Stimulated activated CD8-positive, alpha-beta memory T cell treated with anti-CD3 and anti-CD28 coated beads, Interleukin-15, amount 100 ng/mL, for 48 hours (primary cell): ENCODE data around the gene PSRC1.

Experiments used
- DNase-seq, 2 donors: peaks; one replicate each; pipeline ENCODE4 v3.0.0-alpha.2; 2020; ENCODE audit warnings: low read depth in 2 of 2

The PSRC1 gene

DNA sequence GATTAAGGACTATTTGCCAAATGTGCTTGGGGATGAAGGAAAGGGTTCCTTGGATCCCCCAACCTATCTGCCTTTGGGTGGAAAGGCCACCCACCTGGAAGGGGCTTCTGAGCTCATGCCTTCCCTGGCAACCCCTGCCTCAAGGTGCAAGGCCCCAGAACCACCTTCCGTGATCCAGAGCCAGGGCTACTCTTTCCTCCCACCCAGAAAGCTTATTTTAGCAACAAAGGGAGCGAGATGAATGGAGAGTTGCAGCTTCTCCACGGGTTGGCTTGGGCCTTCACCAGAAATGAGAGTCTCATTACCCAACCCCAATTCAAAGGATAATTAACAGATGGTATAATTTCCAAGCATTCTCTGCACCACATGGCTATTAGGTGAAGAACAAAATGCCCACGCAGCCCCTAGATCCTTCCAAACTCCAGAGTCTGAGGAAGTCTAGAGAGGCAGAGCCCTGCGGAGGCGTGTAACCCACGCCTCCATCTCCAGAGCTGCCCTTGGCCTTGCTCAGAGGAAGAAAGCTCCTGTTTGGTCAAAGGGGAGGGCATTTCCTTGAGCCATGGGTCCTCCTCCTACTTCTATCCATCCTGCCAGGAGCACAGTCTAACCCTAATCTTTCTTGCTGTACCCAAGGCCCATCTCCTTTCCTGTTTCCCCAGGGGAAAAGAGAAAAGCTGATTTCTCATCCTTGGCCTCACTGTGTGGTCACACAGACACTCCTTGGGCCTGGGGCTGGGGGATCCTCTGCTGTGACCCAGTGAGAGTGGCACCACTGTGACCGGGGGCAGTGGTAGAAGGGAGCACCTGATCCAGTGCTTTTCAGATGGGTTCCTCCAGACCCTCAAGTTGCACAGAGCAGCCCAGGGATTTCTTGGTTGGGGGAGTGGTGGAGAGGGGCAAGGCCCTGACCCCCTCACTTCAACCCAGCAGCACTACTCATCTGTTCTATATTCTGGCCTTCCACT, 35.3 kb downstream of the PSRC1 start:
- DNase-seq = no peak

DNA sequence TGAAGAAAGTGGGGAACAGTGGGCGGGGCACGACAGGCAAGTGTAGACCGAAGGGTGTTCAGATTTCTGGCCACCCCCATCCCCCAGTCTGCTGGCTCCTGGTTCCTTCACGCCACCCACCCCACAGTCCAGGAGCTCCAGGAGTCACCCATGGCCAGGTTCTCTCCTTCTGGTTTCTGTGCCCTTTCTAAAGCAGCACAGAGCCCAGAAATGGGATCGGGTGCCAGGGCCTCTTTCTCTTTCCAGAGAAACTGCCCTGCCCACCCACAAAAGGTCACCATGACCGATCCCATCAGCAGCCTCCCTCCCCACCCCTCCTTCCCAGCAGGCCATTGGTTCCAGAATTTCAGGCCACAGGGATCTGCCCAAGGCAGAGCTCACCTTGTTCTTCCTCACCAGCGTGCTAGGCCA, 36.8 kb downstream of the PSRC1 start:
- no peak for DNase-seq

DNA sequence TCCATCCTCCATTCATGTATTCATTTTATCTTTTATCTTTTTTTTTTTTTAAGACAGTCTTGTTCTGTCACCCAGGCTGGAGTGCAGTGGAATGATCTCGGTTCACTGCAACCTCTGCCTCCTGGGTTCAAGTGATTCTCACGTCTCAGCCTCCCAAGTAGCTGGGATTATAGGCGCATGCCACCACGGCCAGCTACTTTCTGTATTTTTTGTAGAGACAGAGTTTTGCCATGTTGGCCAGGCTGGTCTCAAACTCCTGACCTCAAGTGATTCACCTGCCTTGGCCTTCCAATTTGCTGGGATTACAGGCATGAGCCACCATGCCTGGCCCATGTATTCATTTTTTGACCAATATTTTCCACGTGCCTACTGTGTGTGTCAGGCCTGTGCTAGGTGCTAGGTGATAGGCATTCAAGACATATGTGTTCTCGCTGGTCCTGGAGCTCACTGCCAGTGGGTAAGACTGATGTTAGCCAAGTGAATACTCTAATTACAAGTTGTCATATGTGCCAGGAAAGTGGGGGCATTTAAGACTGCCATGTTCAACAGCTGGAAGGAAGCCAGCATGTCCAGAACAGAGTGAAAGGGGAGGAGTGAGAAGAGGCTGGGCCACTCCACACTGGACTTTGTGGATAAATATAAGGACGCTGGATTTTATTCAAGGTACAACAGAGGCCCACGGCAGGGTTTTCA, 38.9 kb downstream of the PSRC1 start:
- no peak for DNase-seq

DNA sequence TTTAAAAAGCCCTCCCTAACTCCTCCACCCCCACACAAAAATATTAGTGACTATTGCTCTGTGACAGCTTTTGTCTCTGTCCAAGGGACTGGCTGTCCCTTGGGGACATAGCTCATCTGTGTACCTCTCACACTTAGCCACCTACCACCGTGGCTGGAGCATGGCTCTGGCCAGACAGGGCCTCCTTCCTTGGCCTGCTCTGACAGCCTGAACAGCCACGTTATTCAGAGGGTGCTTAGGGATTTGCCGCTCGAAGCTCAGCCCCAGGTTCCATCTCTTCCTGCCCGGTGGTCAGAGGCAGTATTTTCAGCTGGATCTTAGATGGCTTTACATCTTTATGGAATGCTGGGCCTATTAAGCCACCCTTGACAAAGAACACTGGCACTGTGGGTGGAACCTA, 39.7 kb downstream of the PSRC1 start:
- DNase-seq = no peak

DNA sequence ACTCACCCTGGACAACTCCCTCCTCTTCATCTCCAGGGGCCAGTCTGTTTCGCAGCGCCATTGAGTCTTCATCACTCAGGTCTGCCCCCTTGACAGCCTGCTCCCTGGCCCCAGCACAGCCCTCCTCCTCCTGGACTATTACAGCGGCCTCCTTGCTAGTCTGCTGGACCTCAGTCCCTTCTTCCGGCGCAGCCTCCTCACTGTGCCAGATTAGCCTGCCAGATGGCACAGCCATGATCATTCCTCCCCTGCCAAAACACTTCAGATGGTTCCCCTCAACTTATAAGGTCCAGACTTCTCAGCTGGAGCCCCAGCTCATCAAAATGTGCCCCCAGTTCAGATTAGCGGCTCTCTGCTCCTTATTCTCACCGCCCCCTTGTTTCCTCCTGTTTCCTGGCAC, 40.6 kb downstream of the PSRC1 start:
- no peak for DNase-seq

DNA sequence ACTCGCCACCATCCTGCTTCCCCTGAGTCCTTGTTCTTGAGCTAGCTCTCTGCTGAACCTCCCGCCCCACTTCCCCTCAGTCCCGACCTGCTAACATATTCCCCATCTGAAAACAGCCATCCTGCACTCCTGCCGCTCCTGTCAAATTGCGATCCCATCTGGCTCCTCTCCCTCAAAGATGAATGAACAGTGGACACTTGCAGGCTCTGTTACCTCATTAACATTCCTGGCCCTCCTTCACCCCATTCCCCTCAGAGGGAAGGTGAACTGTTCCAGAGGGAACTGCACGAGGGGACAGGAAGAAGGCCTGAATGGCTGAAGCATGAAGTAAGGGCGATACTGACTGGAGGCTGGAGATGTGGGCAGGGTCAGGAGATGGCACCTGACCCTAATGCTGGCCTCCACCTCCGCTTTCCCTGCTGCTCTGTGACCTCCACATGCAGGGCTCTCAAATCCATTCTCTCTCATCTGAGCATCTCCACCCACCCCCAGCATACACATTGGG, 41.1 kb downstream of the PSRC1 start:
- no peak for DNase-seq

DNA sequence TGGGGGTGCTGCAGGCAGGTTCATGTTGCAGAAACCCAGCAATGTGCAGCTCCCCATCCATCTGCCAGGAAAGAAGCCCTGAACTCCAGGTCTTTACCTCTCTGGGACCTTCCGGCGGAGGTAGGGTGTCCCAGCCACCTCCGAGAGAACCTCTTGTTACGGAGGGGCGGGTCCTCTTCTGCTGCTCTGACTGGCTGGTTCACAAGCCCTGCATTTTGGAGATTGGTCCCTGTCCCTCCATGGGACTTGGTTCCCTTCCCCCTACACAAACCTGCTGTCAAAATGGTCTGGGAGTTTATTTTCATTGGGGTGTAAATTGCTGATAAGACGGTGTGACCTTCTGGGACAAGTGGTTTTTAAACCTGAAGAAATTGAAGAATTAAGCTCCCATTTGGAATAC, 41.6 kb downstream of the PSRC1 start:
- DNase-seq = no peak

DNA sequence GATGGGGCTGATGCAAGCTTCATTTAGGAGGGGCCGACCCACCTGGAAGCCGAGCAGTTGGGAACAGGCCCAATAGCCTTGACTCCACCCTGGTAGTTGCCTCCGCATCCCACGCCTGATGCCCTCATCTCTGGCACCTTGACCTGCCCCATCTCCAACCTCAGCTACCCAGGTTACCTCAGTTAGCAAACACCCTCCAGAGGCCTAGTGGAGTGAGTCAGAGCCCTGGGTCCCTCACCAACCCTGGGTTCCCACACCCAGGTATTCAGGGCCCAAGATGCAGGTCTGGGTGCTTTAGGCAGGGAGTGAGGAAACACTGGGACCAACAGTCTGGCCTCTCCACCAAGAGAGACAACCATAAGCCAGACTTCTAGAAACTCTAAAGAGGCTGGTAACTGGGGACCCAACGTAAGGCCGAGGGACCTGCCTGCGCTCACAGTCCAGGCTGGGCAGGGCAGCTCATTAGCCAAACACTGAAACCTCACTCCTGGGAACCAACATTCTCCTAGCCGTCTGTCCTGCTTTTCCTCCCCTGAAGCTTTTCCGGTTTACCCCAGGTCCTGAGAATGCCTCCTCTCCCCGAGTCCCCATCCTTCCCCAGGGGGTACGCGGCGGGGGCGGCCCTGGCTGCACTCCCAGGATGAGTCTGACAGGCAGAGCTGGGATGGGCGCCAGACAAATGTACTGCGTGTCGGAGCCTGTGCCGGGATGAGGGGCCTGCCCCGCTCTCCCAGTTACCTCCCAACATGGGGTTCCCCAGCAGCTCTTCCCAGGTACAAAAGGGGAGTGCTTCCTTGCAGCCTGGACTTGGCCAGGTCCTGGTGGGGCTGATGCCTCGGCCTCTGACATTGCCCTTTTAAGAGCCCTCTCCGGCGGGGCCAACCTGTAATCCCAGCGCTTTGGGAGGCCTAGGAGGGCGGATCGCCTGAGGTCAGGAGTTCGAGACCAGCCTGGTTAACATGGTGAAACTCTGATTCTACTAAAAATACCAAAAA, 42.5 kb downstream of the PSRC1 start:
- DNase-seq = no peak

DNA sequence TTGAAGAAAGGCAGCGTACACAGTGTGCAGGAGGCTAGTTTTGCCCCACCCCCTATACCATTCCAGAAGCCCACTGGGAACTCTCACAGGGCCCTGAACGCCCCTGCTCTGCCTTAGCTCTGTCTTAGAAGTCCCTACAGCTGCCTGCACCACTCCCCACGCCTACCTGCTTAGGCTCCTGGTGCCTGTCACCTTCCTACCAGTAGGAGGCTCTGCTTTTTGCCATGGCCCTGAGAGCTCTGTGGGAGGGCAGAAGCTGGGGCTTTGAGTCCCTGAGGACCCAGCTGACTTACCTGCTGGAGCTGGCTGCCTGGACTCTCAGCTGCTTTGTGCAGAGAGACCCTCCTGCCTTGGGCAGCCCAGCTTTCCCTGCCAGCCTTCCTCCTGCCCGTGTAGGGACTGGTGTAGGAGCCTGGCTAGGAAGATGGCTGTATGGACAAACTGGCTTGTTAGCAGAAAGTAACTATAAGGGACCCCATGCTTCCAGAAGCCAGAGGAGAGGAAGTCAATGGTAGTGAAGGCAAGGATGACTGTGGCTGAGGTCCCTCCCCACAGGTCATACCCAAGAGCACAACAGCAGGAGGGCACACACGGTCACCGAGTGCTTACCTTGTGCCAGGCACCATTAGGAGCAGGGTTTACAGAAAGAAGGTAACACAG, 43.4 kb downstream of the PSRC1 start:
- DNase-seq = no peak

DNA sequence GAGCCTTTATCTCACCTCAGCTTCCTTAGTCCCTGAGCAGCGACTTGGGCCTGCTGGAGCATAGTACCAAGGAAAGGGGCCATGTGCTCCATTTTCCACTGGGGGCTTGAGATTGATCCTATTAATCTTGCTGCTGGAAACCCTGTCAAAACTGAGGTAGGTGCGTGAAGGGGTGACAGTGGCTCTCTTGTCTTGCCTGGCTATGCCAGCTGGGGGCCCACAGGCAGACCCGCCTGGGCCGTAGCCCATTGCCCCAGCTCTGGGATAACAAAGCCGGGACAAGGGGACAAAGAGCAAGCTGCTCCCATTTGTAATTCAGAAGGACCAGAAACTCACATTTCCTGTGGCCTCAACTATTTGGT, 43.9 kb downstream of the PSRC1 start:
- DNase-seq = no peak

DNA sequence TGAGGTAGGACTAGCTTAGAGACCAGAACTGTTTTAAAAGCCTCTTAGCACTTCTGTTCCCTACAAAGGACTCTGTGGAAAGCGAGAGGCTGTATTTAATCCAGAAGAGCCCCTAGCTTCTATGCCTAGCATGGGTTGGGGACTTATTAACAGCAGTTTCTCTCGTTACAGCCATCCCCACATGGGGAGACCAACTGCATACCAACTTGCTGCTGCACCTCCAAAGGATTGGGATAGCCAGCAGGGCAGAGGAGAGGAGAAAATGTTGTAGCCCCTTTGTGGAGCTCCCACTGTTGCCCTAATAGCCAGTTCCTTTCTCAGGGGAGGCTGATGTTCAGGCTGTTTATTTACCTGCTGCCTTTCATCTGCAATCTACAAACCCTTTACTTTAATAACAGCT, 44.6 kb downstream of the PSRC1 start:
- DNase-seq = no peak

DNA sequence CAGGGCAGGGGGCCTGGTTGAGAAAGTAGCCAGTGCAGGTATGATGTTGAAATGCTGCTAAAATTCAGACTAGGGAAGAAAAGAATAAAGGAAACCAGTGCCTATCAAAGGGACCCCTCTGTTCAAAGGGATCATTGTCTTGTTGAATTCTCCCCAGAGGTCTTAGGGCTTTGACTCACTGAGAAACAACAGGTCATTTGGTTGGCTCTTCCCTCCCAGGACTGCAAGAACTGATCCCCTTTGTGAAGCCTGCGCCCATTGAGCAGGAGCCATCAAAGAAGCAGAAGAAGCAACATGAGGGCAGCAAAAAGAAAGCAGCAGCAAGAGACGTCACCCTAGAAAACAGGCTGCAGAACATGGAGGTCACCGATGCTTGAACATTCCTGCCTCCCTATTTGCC, 45.4 kb downstream of the PSRC1 start:
- no peak for DNase-seq

DNA sequence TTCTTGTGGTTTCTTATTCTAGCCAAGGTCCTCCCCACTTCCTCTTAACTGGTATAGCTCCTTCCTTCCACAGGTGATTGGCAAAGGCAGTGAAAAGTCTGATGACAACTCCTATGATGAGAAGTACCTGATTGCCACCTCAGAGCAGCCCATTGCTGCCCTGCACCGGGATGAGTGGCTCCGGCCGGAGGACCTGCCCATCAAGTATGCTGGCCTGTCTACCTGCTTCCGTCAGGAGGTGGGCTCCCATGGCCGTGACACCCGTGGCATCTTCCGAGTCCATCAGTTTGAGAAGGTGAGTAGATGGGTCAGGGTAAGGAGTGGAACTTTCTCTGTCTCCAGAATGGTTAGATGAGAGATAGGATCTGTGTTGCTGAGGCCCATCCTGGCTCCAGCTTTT, 47.8 kb downstream of the PSRC1 start:
- no peak for DNase-seq

DNA sequence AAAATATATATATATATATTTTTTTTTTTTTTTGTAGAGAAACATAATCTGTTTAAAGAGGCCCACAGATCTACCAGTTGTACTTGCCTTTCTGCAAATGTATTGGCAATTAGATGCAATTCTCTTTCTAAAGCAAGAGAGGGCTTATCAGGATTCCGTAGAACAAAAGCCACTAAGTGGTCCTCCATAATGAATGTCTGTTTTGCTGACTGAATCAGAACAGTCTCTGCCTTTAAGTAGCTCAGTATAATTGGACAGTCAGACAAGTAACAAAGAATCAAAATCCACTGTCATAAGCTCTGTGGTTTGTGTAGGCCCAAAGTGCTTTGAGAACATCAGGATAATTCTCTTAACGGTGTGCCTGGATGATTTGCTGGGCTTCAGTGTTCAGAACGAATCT, 51.9 kb downstream of the PSRC1 start:
- DNase-seq = no peak
